Caco-2 (cell line): ENCODE results near the gene BLOC1S3. TPM values are rescaled to one million over a fixed set of nuclear protein-coding genes. Genes with fewer than 3 reads are reported as not detected.

Experiments used
- BruUV-seq: library from RNA; stranded (reverse); fragments of 400-500 nt; replicated peaks from 2 replicates; lab custom pipeline; 2021; lab: Mats Ljungman, UMichigan
- CTCF ChIA-PET: fragments of 300-600 bp; sonication (Branson Sonifier 250); formaldehyde crosslinking; loops from one replicate; lab custom pipeline; 2022; ENCODE audit warnings: antibody characterized with exemption; lab: Charles Lee
- POLR2A ChIA-PET: fragments of 300-600 bp; sonication (Branson Sonifier 250); formaldehyde crosslinking; loops from one replicate; lab custom pipeline; 2022; ENCODE audit warnings: antibody characterized with exemption; lab: Charles Lee
- DNase-seq, 2 experiments: peaks; one replicate each; pipeline versions ENCODE4 v3.0.0 to v3.0.0-alpha.2; 2020 to 2022
- H3K27me3 ChIP-seq: replicated peaks from 2 replicates; pipeline ENCODE4 v1.6.0; 2011; ENCODE audit warnings: low read length; ENCODE audit not compliant: control insufficient read depth, insufficient read depth
- H3K36me3 ChIP-seq: 2 replicates; pipeline ENCODE4 v1.5.1; 2011; ENCODE audit warnings: low read length; ENCODE audit not compliant: control insufficient read depth, insufficient read depth
- H3K4me1 ChIP-seq: fragments of 250-450 bp; sonication (Bioruptor Pico); 2 replicates; pipeline ENCODE4 v1.5.1; 2020; ENCODE audit warnings: mild to moderate bottlenecking
- H3K4me3 ChIP-seq: 2 replicates; pipeline ENCODE4 v1.5.1; 2011; ENCODE audit warnings: low read depth, mild to moderate bottlenecking, control low read depth, low read length
- H3K9me3 ChIP-seq: fragments of 250-450 bp; sonication (Bioruptor Pico); 2 replicates; pipeline ENCODE4 v1.5.1; 2020; ENCODE audit warnings: mild to moderate bottlenecking, moderate library complexity
- H3K27ac Mint-ChIP-seq: one replicate; pipeline ENCODE4 v1.8.0; 2022; ENCODE audit warnings: mixed read lengths; ENCODE audit not compliant: unreplicated experiment
- H3K27me3 Mint-ChIP-seq: one replicate; pipeline ENCODE4 v1.8.0; 2022; ENCODE audit warnings: mixed read lengths; ENCODE audit not compliant: insufficient read depth, unreplicated experiment
- H3K36me3 Mint-ChIP-seq: one replicate; pipeline ENCODE4 v1.8.0; 2022; ENCODE audit warnings: mild to moderate bottlenecking, mixed read lengths; ENCODE audit not compliant: insufficient read depth, unreplicated experiment
- H3K4me1 Mint-ChIP-seq: one replicate; pipeline ENCODE4 v1.8.0; 2022; ENCODE audit warnings: low read depth, mixed read lengths; ENCODE audit not compliant: unreplicated experiment
- H3K4me3 Mint-ChIP-seq: one replicate; pipeline ENCODE4 v1.8.0; 2022; ENCODE audit warnings: mild to moderate bottlenecking, moderate library complexity, mixed read lengths; ENCODE audit not compliant: unreplicated experiment
- H3K9me3 Mint-ChIP-seq: one replicate; pipeline ENCODE4 v1.8.0; 2022; ENCODE audit warnings: mixed read lengths; ENCODE audit not compliant: unreplicated experiment
- CTCF ChIP-seq, 2 experiments: fragments of 200-600 bp in 1 of 2; IDR thresholded peaks; 1 replicate in 1 of 2; 2 replicates in 1 of 2; pipeline versions ENCODE4 v1.5.1 to v1.8.0; 2011 to 2022; ENCODE audit warnings: antibody characterized with exemption in 1 of 2, control low read depth in 1 of 2, inconsistent platforms in 1 of 2, low read depth in 1 of 2, low read length in 1 of 2, mild to moderate bottlenecking in 1 of 2, moderate library complexity in 1 of 2; ENCODE audit not compliant: insufficient read depth in 1 of 2, severe bottlenecking in 1 of 2, unreplicated experiment in 1 of 2
- intact Hi-C: fragments of 100-400 bp; cut with micrococcal nuclease; formaldehyde crosslinking; loops from one replicate; pipeline ENCODE4 v1.10.0; 2022; ENCODE audit not compliant: unreplicated experiment
- total RNA-seq: library from RNA; stranded (reverse); gene quantifications from 2 replicates; pipeline ENCODE4 v1.2.3, GENCODE V29; 2022

Gene BLOC1S3
- total RNA-seq, 1 experiment from 2014 or later = 20.4 TPM

- Mint-ChIP-seq H3K36me3 (peaks cover 9% of the 10 kb centered on the region), H3K4me1 (no peaks in the 10 kb centered on the region), H3K27me3 (no peaks in the 10 kb centered on the region), H3K9me3 (no peaks in the 10 kb centered on the region), H3K4me3 (no peak overlapping the region), H3K27ac (no peak overlapping the region)
- ChIA-PET CTCF (interaction anchor here (0.6 to 1.1 kb wide), 4 partner anchors 27 to 72 kb away, joined by 3 to 4 read pairs (median 3); partner anchors contain the start of genes BLOC1S3 and TRAPPC6A), POLR2A (no interaction called here)
- DNase-seq = peak in 1 of 2 experiments; percentile 55
- no peaks in the 10 kb centered on the region for H3K9me3 ChIP-seq
- H3K36me3 ChIP-seq = no peaks in the 10 kb centered on the region
- BruUV-seq = no TSS peak
- no peak overlapping the region for H3K4me3 ChIP-seq
- peak in 1 of 2 experiments; percentile 55 for TF ChIP-seq CTCF (IDR thresholded peaks at IDR 0.05; ENCODE audit: insufficient read depth in 1 of 2, low read depth in 1 of 2, low read length in 1 of 2, severe bottlenecking in 1 of 2, unreplicated experiment in 1 of 2)
- H3K4me1 ChIP-seq = no peaks in the 10 kb centered on the region
- intact Hi-C loops = no loop called here
- no peaks in the 10 kb centered on the region for H3K27me3 ChIP-seq
Observed at GRCh38 chr19:45130888-45131615, 47.5 kb upstream of the BLOC1S3 start.

- TF ChIP-seq CTCF (IDR thresholded peaks at IDR 0.05; ENCODE audit: insufficient read depth in 1 of 2, low read depth in 1 of 2, low read length in 1 of 2, severe bottlenecking in 1 of 2, unreplicated experiment in 1 of 2) = no peak
- POLR2A ChIA-PET = no interaction called here
- no peak overlapping the region for H3K27ac Mint-ChIP-seq
- DNase-seq = no peak
- Histone ChIP-seq H3K4me3 (no peak overlapping the region), H3K9me3 (no peaks in the 10 kb centered on the region), H3K36me3 (no peaks in the 10 kb centered on the region), H3K27me3 (no peaks in the 10 kb centered on the region), H3K4me1 (no peaks in the 10 kb centered on the region)
- H3K36me3 Mint-ChIP-seq = peaks cover 22% of the 10 kb centered on the region
- no peaks in the 10 kb centered on the region for H3K9me3 Mint-ChIP-seq
- H3K27me3 Mint-ChIP-seq = no peaks in the 10 kb centered on the region
- H3K4me1 Mint-ChIP-seq = no peaks in the 10 kb centered on the region
- H3K4me3 Mint-ChIP-seq = no peak overlapping the region
- intact Hi-C loops = no loop called here
- no TSS peak for BruUV-seq
- CTCF ChIA-PET = no interaction called here
Observed at GRCh38 chr19:45133661-45134060, 44.9 kb upstream of the BLOC1S3 start.

- no peaks in the 10 kb centered on the region for H3K4me1 Mint-ChIP-seq
- peaks cover 1% of the 10 kb centered on the region; the same call in 1 of the 2 replicates for H3K36me3 ChIP-seq
- no peaks in the 10 kb centered on the region for H3K27me3 ChIP-seq
- no peaks in the 10 kb centered on the region for H3K9me3 Mint-ChIP-seq
- H3K4me3 Mint-ChIP-seq = no peak overlapping the region
- BruUV-seq = no TSS peak
- H3K27ac Mint-ChIP-seq = no peak overlapping the region
- POLR2A ChIA-PET = no interaction called here
- peaks cover 24% of the 10 kb centered on the region for H3K36me3 Mint-ChIP-seq
- H3K4me3 ChIP-seq = no peak overlapping the region
- intact Hi-C loops = no loop called here
- TF ChIP-seq CTCF (IDR thresholded peaks at IDR 0.05; ENCODE audit: insufficient read depth in 1 of 2, low read depth in 1 of 2, low read length in 1 of 2, severe bottlenecking in 1 of 2, unreplicated experiment in 1 of 2) = no peak
- CTCF ChIA-PET = no interaction called here
- H3K4me1 ChIP-seq = no peaks in the 10 kb centered on the region
- DNase-seq = no peak
- H3K27me3 Mint-ChIP-seq = no peaks in the 10 kb centered on the region
- no peaks in the 10 kb centered on the region for H3K9me3 ChIP-seq
Observed at GRCh38 chr19:45135176-45135885, 43.3 kb upstream of the BLOC1S3 start.
